Stimulated activated naive CD8-positive, alpha-beta T cell treated with anti-CD3 and anti-CD28 coated beads, Interleukin-15, Interleukin-2, amounts not matched to agents 100 ng/mL and 50 ng/mL, for 24 hours (primary cell): ENCODE results near the gene CDH4.

ENCODE experiments used
- H3K27ac Mint-ChIP-seq: one replicate; pipeline ENCODE4 v1.8.0; 2021; ENCODE audit warnings: mild to moderate bottlenecking, mixed read lengths
- H3K27me3 Mint-ChIP-seq: one replicate; pipeline ENCODE4 v1.8.0; 2021; ENCODE audit warnings: mixed read lengths
- H3K36me3 Mint-ChIP-seq: one replicate; pipeline ENCODE4 v1.8.0; 2021; ENCODE audit warnings: low read depth, mixed read lengths
- H3K4me1 Mint-ChIP-seq: one replicate; pipeline ENCODE4 v1.8.0; 2021; ENCODE audit warnings: low read depth, mixed read lengths
- H3K4me3 Mint-ChIP-seq: one replicate; pipeline ENCODE4 v1.8.0; 2021; ENCODE audit warnings: mild to moderate bottlenecking, mixed read lengths
- H3K9me3 Mint-ChIP-seq: one replicate; pipeline ENCODE4 v1.8.0; 2021; ENCODE audit warnings: mixed read lengths

The CDH4 gene

DNA sequence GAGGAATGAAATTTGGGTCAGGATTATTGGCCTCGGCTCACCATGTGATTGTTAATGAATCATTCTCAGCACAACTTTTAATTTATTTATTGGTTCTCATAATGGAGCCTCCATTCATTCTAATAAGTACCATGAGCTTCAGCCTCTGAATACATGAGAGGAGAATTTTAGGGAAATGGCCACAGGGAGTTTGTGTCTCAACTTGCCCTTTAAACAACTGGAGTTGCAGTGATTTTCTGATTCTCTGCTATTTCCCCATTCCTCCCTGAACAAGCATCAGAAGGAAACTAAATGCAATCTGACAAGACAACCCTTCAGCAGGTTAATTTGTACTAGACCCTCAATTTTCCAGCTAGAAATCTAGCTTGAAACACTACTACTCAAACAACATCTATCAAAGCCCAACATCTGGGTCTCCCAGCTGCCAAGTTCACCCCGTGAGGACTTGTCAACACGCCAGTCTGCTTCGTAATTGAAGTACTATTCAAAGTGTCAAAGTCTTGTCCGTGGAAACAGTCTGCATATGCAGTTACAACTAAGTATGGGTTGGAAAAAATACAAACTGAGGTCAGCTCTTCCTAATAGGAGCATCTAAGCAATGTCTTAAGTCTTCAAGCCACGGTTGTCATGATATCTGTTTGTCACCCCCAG lies 235.4 kb downstream of the CDH4 start:
- Mint-ChIP-seq H3K27ac (no peak overlapping the region), H3K9me3 (peaks cover 4% of the 10 kb centered on the region), H3K4me3 (no peak overlapping the region), H3K27me3 (no peaks in the 10 kb centered on the region), H3K36me3 (no peaks in the 10 kb centered on the region), H3K4me1 (no peaks in the 10 kb centered on the region)

DNA sequence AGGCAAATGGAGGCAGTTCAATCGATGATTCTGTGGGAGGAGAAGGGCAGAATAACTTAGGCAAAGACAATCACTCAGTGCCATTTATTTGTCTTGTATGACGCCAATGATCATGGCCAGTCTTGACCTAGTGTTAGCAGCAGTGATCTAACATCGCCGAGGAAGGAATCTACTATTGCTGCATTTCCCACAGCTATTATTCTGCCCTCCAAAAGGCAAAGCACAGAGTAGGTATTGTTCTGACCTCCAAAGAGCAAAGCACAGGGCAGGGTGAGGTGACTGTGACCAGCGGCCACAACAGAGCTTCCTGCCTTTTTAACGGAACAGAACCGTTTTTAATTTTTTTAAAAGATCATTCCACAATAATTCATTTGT lies 235.9 kb downstream of the CDH4 start:
- Mint-ChIP-seq H3K36me3 (no peaks in the 10 kb centered on the region), H3K4me1 (no peaks in the 10 kb centered on the region), H3K4me3 (no peak overlapping the region), H3K9me3 (peaks cover 4% of the 10 kb centered on the region), H3K27ac (no peak overlapping the region), H3K27me3 (no peaks in the 10 kb centered on the region)

- Mint-ChIP-seq H3K27me3 (no peaks in the 10 kb centered on the region), H3K27ac (no peak overlapping the region), H3K4me1 (no peaks in the 10 kb centered on the region), H3K4me3 (no peak overlapping the region), H3K36me3 (no peaks in the 10 kb centered on the region), H3K9me3 (no peaks in the 10 kb centered on the region)
Observed at GRCh38 chr20:61490721-61491120, 238.7 kb downstream of the CDH4 start.

- Mint-ChIP-seq H3K36me3 (no peaks in the 10 kb centered on the region), H3K9me3 (no peaks in the 10 kb centered on the region), H3K4me3 (no peak overlapping the region), H3K27ac (no peak overlapping the region), H3K4me1 (no peaks in the 10 kb centered on the region), H3K27me3 (no peaks in the 10 kb centered on the region)
Observed at GRCh38 chr20:61492065-61492464, 240.0 kb downstream of the CDH4 start.

DNA sequence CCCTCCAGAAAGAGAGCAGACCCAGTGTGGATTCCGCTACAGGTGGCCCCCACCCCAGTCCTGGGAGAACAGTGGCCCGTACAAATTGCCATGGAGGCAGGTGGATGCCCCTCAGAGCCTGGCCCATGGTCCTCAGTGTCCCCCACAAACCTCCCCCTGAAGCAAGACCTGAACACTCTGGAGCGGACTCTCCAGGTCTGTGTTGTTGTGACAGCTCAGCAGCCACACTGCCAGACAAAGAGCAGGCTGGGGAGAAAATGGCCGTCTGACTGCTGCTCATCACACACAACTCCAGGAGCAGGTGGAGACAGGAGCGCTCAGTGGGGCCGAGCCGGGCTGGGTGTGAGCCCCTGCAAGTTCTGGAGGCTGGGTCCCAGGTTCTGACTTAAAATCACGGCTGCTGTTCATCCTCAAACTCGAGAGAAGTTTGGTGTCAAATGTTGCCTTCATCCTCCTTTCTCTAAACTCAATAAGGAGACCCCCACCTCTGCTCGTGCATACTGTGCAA lies 241.8 kb downstream of the CDH4 start:
- Mint-ChIP-seq H3K36me3 (no peaks in the 10 kb centered on the region), H3K9me3 (no peaks in the 10 kb centered on the region), H3K4me3 (no peak overlapping the region), H3K27ac (no peak overlapping the region), H3K4me1 (no peaks in the 10 kb centered on the region), H3K27me3 (no peaks in the 10 kb centered on the region)

DNA sequence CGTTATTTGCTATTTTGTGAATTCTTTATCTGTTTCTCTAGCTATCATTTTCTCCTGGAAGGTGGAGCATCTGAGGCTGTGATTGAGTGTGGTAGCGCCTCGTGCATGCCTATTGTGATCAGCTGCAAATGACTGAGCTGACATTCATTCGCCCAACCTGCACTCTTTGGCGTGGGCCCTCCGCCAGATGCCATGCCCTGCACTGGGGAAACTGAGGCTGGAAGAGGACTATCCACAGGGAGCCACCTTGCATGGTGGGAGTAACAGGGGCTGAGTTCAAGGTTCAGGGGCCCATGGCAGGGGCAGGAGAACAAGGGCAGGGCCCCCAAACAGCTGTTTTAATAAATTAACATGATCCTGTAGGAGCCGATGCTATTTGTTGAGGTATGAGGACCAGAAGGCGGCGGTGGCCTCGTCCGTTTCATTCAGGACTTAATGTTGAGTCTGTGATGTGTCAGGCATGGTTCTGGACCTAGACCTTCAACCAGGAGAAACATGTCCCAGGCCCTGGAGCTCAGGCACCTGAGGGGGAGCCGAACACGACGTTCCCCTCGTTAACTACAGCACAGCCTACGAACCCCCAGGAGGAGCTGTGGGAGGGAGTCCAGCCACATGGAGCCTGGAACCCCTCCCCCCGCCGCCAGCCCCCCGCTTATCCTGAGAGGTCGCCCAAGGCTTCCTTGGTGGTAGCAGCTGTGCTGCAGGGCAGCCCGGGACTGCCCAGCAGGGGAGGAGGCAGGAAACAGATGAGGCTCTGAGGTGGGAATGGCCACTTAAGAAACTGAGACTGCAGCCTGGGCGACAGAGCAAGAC lies 242.9 kb downstream of the CDH4 start:
- H3K36me3 Mint-ChIP-seq, result no peaks in the 10 kb centered on the region
- H3K27ac Mint-ChIP-seq, result no peak overlapping the region
- H3K27me3 Mint-ChIP-seq, result no peaks in the 10 kb centered on the region
- no peaks in the 10 kb centered on the region for H3K4me1 Mint-ChIP-seq
- H3K9me3 Mint-ChIP-seq, result no peaks in the 10 kb centered on the region
- H3K4me3 Mint-ChIP-seq, result no peak overlapping the region

DNA sequence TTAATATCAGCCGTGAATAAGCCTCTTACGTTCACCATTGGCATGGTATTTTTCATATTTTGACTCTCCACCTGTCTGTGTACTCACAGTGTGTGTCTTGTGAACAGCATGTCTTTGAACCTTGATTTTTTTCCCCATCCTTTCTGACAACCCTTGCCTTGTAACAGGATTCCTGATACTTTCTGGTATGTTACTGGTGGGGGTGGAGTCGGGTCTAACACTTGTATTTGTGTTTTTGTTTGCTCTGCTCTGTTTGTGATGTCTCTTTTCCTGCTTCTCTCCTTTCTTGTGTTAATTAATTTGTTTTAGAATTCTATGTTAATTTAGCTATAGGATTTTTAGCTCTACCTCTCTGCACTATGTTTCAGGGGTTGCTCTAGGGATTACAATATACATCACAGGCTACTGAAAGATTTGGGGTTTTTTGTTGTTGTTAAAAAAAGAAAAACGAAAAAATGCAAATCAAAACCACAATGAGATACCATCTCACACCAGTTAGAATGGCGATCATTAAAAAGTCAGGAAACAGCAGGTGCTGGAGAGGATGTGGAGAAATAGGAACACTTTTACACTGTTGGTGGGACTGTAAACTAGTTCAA lies 245.1 kb downstream of the CDH4 start:
- Mint-ChIP-seq H3K27me3 (no peaks in the 10 kb centered on the region), H3K4me1 (no peaks in the 10 kb centered on the region), H3K4me3 (no peak overlapping the region), H3K9me3 (peaks cover 3% of the 10 kb centered on the region), H3K36me3 (no peaks in the 10 kb centered on the region), H3K27ac (no peak overlapping the region)

- Mint-ChIP-seq H3K27ac (no peak overlapping the region), H3K36me3 (no peaks in the 10 kb centered on the region), H3K4me3 (no peak overlapping the region), H3K9me3 (peaks cover 3% of the 10 kb centered on the region), H3K27me3 (no peaks in the 10 kb centered on the region), H3K4me1 (no peaks in the 10 kb centered on the region)
Observed at GRCh38 chr20:61499859-61500554, 247.9 kb downstream of the CDH4 start.

DNA sequence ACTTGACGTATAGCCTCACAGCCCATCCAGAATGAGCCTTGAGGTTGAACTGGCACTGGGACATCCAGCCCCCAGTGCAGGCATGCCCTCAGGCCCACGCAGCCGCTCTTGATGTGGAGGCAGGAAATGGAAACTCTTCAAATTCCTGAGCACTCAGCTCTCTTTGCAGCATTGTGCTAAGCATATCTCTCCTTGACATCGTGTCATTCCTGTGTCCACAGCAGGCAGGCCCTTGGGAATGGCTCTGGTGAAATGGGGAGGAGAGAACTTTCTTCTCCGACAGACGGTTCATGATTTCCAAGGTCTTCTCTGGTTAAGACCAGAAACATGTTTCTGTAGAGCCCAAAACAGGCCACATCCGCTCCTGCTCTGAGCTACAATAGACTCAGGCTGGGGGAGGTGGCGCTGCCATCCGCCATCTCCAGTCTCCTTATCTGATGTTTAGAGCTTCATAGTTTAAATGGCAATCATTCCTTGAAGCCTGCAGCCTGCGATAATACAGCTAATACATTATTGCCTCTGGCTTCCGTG lies 248.8 kb downstream of the CDH4 start:
- no peaks in the 10 kb centered on the region for H3K27me3 Mint-ChIP-seq
- H3K4me3 Mint-ChIP-seq, result no peak overlapping the region
- no peaks in the 10 kb centered on the region for H3K4me1 Mint-ChIP-seq
- no peak overlapping the region for H3K27ac Mint-ChIP-seq
- no peaks in the 10 kb centered on the region for H3K36me3 Mint-ChIP-seq
- peaks cover 3% of the 10 kb centered on the region for H3K9me3 Mint-ChIP-seq

DNA sequence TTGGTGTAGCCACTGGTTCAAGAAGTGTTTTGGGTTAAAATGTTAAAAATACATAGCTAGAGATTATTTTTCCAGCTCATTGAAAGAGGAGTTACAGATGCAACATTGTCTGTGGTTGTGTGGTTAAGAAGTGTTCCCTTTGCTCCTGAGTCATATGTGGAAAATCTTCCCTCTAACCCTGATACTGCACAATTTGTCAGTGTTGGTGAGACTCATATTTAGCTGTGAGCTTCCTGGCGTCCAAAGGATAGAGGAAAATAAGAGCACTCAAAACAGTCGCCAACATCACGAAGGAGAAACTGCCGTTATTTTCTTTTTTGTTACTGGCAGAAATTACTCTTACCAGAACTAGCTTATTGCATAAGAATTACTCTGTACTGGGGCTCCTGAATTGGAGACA lies 250.4 kb downstream of the CDH4 start:
- no peaks in the 10 kb centered on the region for H3K36me3 Mint-ChIP-seq
- H3K4me1 Mint-ChIP-seq, result no peaks in the 10 kb centered on the region
- no peak overlapping the region for H3K27ac Mint-ChIP-seq
- H3K9me3 Mint-ChIP-seq, result peaks cover 3% of the 10 kb centered on the region
- H3K27me3 Mint-ChIP-seq, result no peaks in the 10 kb centered on the region
- no peak overlapping the region for H3K4me3 Mint-ChIP-seq

GRCh38 chr20:61503106-61503505 lies 251.0 kb downstream of the CDH4 start:
- Mint-ChIP-seq H3K27me3 (no peaks in the 10 kb centered on the region), H3K36me3 (no peaks in the 10 kb centered on the region), H3K4me3 (no peak overlapping the region), H3K9me3 (peaks cover 3% of the 10 kb centered on the region), H3K27ac (no peak overlapping the region), H3K4me1 (no peaks in the 10 kb centered on the region)

- Mint-ChIP-seq H3K27ac (no peak overlapping the region), H3K27me3 (no peaks in the 10 kb centered on the region), H3K4me1 (no peaks in the 10 kb centered on the region), H3K4me3 (no peak overlapping the region), H3K36me3 (no peaks in the 10 kb centered on the region), H3K9me3 (peaks cover 3% of the 10 kb centered on the region)
Observed at GRCh38 chr20:61505508-61505907, 253.4 kb downstream of the CDH4 start.

- H3K4me3 Mint-ChIP-seq, result no peak overlapping the region
- H3K36me3 Mint-ChIP-seq, result no peaks in the 10 kb centered on the region
- no peaks in the 10 kb centered on the region for H3K4me1 Mint-ChIP-seq
- H3K27ac Mint-ChIP-seq, result no peak overlapping the region
- H3K9me3 Mint-ChIP-seq, result no peaks in the 10 kb centered on the region
- H3K27me3 Mint-ChIP-seq, result no peaks in the 10 kb centered on the region
Observed at GRCh38 chr20:61507778-61508177, 255.7 kb downstream of the CDH4 start.

DNA sequence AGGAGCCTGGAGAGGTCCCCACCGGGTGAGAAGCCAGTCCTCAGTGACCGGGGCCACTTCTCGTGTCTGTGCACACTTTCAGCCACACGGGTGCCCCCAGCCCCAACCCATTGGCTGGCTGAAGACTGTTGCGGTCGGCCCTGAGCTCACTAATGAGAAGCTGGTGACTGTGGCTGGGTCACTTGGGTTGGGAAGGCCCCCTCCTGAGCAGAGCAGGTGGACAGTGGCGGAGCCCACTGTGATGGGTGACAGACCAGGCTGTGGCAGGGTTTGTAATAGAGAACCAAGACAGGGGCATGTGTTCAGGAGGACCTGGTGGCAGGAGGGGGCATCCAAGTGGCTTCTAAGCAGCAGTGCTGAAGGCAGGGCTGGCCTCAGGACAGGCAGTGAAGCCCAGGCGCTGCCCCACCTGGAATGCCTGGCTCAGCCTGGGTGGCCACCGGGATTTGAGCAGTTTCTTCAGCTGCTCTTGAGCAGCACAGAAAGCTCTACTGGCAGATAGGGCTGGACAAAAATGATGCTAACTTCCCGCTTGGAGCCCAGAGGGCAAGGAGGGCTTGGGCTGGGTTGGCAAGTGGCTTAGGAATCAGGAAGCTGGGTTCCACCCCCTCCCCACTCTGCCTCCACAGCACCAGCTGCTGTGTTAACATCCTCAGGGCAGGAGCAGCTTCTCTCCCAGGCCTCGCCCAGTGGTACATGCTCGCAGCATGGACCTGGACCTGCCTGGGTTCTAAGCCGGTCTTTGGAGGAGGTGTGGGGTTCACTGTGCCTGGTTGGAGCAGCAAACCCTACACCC lies 256.4 kb downstream of the CDH4 start:
- Mint-ChIP-seq H3K9me3 (no peaks in the 10 kb centered on the region), H3K27me3 (no peaks in the 10 kb centered on the region), H3K4me3 (no peak overlapping the region), H3K27ac (no peak overlapping the region), H3K4me1 (no peaks in the 10 kb centered on the region), H3K36me3 (no peaks in the 10 kb centered on the region)
